Stimulated activated naive CD8-positive, alpha-beta T cell treated with anti-CD3 and anti-CD28 coated beads, Interleukin-15, Interleukin-2, amounts not matched to agents 100 ng/mL and 50 ng/mL, for 24 hours (primary cell): Measurements from ENCODE around the gene JMJD6.
A peak's percentile ranks its signal among the peaks of the same experiment; 100 is the strongest.
"Not testable (repeated sequence)": the region's sequence is repeated elsewhere in the genome, so short reads cannot be mapped to it uniquely, and the experiment has no call there.

Experiments used
- H3K27ac Mint-ChIP-seq: one replicate; pipeline ENCODE4 v1.8.0; 2021; ENCODE audit warnings: mild to moderate bottlenecking, mixed read lengths
- H3K27me3 Mint-ChIP-seq: one replicate; pipeline ENCODE4 v1.8.0; 2021; ENCODE audit warnings: mixed read lengths
- H3K36me3 Mint-ChIP-seq: one replicate; pipeline ENCODE4 v1.8.0; 2021; ENCODE audit warnings: low read depth, mixed read lengths
- H3K4me1 Mint-ChIP-seq: one replicate; pipeline ENCODE4 v1.8.0; 2021; ENCODE audit warnings: low read depth, mixed read lengths
- H3K4me3 Mint-ChIP-seq: one replicate; pipeline ENCODE4 v1.8.0; 2021; ENCODE audit warnings: mild to moderate bottlenecking, mixed read lengths
- H3K9me3 Mint-ChIP-seq: one replicate; pipeline ENCODE4 v1.8.0; 2021; ENCODE audit warnings: mixed read lengths

The JMJD6 gene

GRCh38 chr17:76731800-76732733 lies 5.7 kb upstream of the JMJD6 start:
- H3K9me3 Mint-ChIP-seq, H3K27me3 Mint-ChIP-seq: not testable (repeated sequence)
- peaks cover 65% of the 10 kb centered on the region for H3K36me3 Mint-ChIP-seq
- peak overlapping the region; percentile 96 for H3K27ac Mint-ChIP-seq
- peaks cover 66% of the 10 kb centered on the region for H3K4me1 Mint-ChIP-seq
- H3K4me3 Mint-ChIP-seq: peak overlapping the region; percentile 96

- peak overlapping the region; percentile 95 for H3K27ac Mint-ChIP-seq
- H3K4me1 Mint-ChIP-seq: peaks cover 70% of the 10 kb centered on the region
- H3K9me3 Mint-ChIP-seq: no peaks in the 10 kb centered on the region
- peak overlapping the region; percentile 94 for H3K4me3 Mint-ChIP-seq
- H3K27me3 Mint-ChIP-seq: no peaks in the 10 kb centered on the region
- H3K36me3 Mint-ChIP-seq: peaks cover 59% of the 10 kb centered on the region
These were observed 1.5 kb upstream of the JMJD6 start for GRCh38 chr17:76727745-76728456.

- Mint-ChIP-seq H3K4me3 (peak within 1 kb of the TSS; percentile 94), H3K4me1 (peaks cover 67% of the 10 kb centered on the region), H3K27ac (peak within 1 kb of the TSS; percentile 95), H3K27me3 (no peaks in the 10 kb centered on the region), H3K36me3 (peaks cover 61% of the 10 kb centered on the region), H3K9me3 (no peaks in the 10 kb centered on the region)
These were observed 641 bp upstream of the JMJD6 start, which contains the start of gene METTL23 for GRCh38 chr17:76726776-76727718. Gene METTL23, plus strand, starts transcription at chr17:76726839. Its CDS starts 2,872 bp downstream, at chr17:76729711.

- Mint-ChIP-seq H3K27ac (peak overlapping the region; percentile 91), H3K27me3 (no peaks in the 10 kb centered on the region), H3K36me3 (peaks cover 65% of the 10 kb centered on the region), H3K4me1 (peaks cover 68% of the 10 kb centered on the region), H3K9me3 (no peaks in the 10 kb centered on the region), H3K4me3 (peak overlapping the region; percentile 94)
These were observed 701 bp downstream of the JMJD6 start for GRCh38 chr17:76725580-76726230.

- Mint-ChIP-seq H3K4me1 (peaks cover 55% of the 10 kb centered on the region), H3K36me3 (peaks cover 73% of the 10 kb centered on the region), H3K27ac (no peak overlapping the region), H3K27me3 (no peaks in the 10 kb centered on the region), H3K4me3 (peak overlapping the region; percentile 94), H3K9me3 (no peaks in the 10 kb centered on the region)
These were observed 2.6 kb downstream of the JMJD6 start for GRCh38 chr17:76723812-76724211.

DNA sequence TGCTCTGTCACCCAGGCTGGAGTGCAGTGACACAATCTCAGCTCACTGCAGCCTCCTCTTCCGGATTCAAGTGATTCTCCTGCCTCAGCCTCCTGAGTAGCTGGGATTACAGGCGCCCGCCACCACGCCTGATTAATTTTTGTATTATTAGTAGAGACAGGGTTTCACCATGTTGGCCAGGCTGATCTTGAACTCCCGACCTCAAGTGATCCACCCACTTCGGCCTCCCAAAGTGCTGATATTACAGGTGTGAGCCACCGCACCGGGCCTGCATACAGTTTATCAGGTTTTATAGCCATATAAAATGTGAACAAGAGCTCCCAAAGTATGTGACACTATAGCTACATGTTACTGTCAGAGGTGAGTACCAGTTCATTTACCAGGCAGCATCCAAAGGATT lies 3.4 kb downstream of the JMJD6 start:
- Mint-ChIP-seq H3K4me3 (peak overlapping the region; percentile 10), H3K36me3 (peaks cover 82% of the 10 kb centered on the region), H3K4me1 (peaks cover 51% of the 10 kb centered on the region)
- not testable (repeated sequence) for H3K9me3 Mint-ChIP-seq, H3K27ac Mint-ChIP-seq, H3K27me3 Mint-ChIP-seq

- Mint-ChIP-seq H3K27ac (no peak overlapping the region), H3K4me1 (peaks cover 48% of the 10 kb centered on the region), H3K4me3 (no peak overlapping the region), H3K27me3 (no peaks in the 10 kb centered on the region), H3K9me3 (no peaks in the 10 kb centered on the region), H3K36me3 (peaks cover 80% of the 10 kb centered on the region)
These were observed 4.1 kb downstream of the JMJD6 start for GRCh38 chr17:76722279-76722678.

DNA sequence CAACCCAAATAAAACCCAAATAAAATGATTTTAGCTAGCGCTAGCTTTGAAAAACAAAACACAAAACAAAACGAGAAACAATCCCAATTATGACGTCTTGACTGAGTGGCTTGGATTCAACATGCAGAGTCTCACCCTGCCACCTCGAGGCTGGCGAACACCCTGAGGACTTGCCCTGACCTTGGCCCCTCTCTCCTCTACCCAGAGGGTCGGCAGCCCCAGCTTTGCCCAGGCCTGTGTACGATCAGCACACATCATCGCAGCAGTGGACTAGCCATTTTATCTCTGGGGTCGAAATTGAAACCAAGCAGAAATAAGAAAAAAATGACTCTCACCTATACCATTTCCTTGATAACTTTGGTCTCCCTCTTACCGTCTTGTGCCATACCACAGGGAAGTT lies 4.9 kb downstream of the JMJD6 start:
- Mint-ChIP-seq H3K27ac (no peak overlapping the region), H3K9me3 (no peaks in the 10 kb centered on the region), H3K27me3 (no peaks in the 10 kb centered on the region), H3K36me3 (peaks cover 85% of the 10 kb centered on the region), H3K4me1 (peaks cover 56% of the 10 kb centered on the region), H3K4me3 (no peak overlapping the region)

GRCh38 chr17:76720941-76721340 lies 5.5 kb downstream of the JMJD6 start:
- no peak overlapping the region for H3K27ac Mint-ChIP-seq
- no peak overlapping the region for H3K4me3 Mint-ChIP-seq
- H3K36me3 Mint-ChIP-seq: peaks cover 91% of the 10 kb centered on the region
- H3K4me1 Mint-ChIP-seq: peaks cover 61% of the 10 kb centered on the region
- no peaks in the 10 kb centered on the region for H3K9me3 Mint-ChIP-seq
- H3K27me3 Mint-ChIP-seq: no peaks in the 10 kb centered on the region

DNA sequence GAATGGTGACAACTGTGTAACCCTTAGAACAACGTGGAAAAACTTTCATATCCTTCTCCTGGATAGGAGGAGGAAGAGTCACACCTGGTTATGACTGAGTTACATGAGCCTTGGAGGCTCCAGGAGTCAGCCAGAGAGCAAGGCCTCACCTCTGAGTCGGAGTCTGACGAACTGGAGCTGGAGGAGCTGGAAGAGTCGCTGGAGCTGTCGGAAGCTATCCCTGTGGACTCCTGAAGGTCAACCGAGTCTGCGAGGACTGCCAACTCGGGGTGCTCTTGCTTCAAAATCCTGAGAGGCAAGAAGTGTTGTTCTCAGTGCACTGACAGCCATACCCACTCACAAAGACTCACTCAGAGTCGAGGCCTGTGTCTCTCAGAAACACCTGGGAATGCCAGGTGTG lies 6.2 kb downstream of the JMJD6 start:
- Mint-ChIP-seq H3K4me1 (peaks cover 62% of the 10 kb centered on the region), H3K9me3 (no peaks in the 10 kb centered on the region), H3K27me3 (no peaks in the 10 kb centered on the region), H3K27ac (no peak overlapping the region), H3K4me3 (no peak overlapping the region), H3K36me3 (peaks cover 89% of the 10 kb centered on the region)

GRCh38 chr17:76718516-76718915 lies 7.9 kb downstream of the JMJD6 start:
- no peak overlapping the region for H3K4me3 Mint-ChIP-seq
- H3K27me3 Mint-ChIP-seq: no peaks in the 10 kb centered on the region
- no peak overlapping the region for H3K27ac Mint-ChIP-seq
- H3K9me3 Mint-ChIP-seq: no peaks in the 10 kb centered on the region
- H3K36me3 Mint-ChIP-seq: peaks cover 88% of the 10 kb centered on the region
- peaks cover 61% of the 10 kb centered on the region for H3K4me1 Mint-ChIP-seq

DNA sequence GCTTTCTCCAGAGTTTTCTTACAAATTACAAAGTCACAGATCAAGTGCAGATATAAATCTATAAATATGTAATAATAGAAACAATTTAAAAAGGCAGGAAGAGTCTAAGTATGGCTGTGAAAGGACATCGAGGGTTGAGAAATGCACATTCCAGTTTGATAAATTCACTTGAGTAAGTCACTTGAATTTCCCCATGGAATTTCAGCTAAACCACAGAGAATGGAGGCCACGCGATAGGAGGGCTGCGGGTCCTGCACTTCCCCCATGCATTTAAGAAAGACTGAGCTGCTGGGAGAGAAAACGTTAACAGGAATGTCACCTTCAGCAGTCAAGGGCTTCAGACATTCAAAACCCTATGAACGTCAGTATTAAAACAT lies 9.6 kb downstream of the JMJD6 start:
- Mint-ChIP-seq H3K27me3 (no peaks in the 10 kb centered on the region), H3K9me3 (no peaks in the 10 kb centered on the region), H3K36me3 (peaks cover 79% of the 10 kb centered on the region), H3K4me1 (peaks cover 55% of the 10 kb centered on the region), H3K4me3 (peak overlapping the region; percentile 72), H3K27ac (peak overlapping the region; percentile 91)

GRCh38 chr17:76716146-76716838 lies 10.1 kb downstream of the JMJD6 start:
- Mint-ChIP-seq H3K4me3 (peak overlapping the region; percentile 72), H3K36me3 (peaks cover 74% of the 10 kb centered on the region), H3K27ac (peak overlapping the region; percentile 91), H3K4me1 (peaks cover 53% of the 10 kb centered on the region), H3K9me3 (no peaks in the 10 kb centered on the region), H3K27me3 (no peaks in the 10 kb centered on the region)

GRCh38 chr17:76715496-76715830 lies 10.9 kb downstream of the JMJD6 start:
- H3K36me3 Mint-ChIP-seq: peaks cover 66% of the 10 kb centered on the region
- H3K27ac Mint-ChIP-seq: peak overlapping the region; percentile 91
- peak overlapping the region; percentile 72 for H3K4me3 Mint-ChIP-seq
- peaks cover 54% of the 10 kb centered on the region for H3K4me1 Mint-ChIP-seq
- no peaks in the 10 kb centered on the region for H3K9me3 Mint-ChIP-seq
- no peaks in the 10 kb centered on the region for H3K27me3 Mint-ChIP-seq
